Measurements from ENCODE around the gene CASP9.
"Not testable (repeated sequence)": the region's sequence is repeated elsewhere in the genome, so short reads cannot be mapped to it uniquely, and the experiment has no call there.

CASP9 gene

GRCh38 chr1:15469821-15470448 lies 54.1 kb downstream of the CASP9 start:
- not testable (repeated sequence) for H3K4me3 ChIP-seq (ENCODE audit: low read length); H3K27ac ChIP-seq (ENCODE audit: low read depth, low read length); H3K4me1 ChIP-seq (ENCODE audit: control insufficient read depth, insufficient read depth, low read length); H3K36me3 ChIP-seq (ENCODE audit: control insufficient read depth, insufficient read depth, low read length); H3K27me3 ChIP-seq (ENCODE audit: control insufficient read depth, insufficient read depth, low read length); H3K9ac ChIP-seq (ENCODE audit: low read length)

GRCh38 chr1:15469361-15469760 lies 54.7 kb downstream of the CASP9 start:
- H3K27ac ChIP-seq (ENCODE audit: low read depth, low read length), result no peak overlapping the region
- H3K27me3 ChIP-seq (ENCODE audit: control insufficient read depth, insufficient read depth, low read length), result no peaks in the 10 kb centered on the region
- no peaks in the 10 kb centered on the region for H3K36me3 ChIP-seq (ENCODE audit: control insufficient read depth, insufficient read depth, low read length)
- no peak overlapping the region for H3K9ac ChIP-seq (ENCODE audit: low read length)
- no peak overlapping the region for H3K4me3 ChIP-seq (ENCODE audit: low read length)
- no peaks in the 10 kb centered on the region for H3K4me1 ChIP-seq (ENCODE audit: control insufficient read depth, insufficient read depth, low read length)

- H3K4me3 ChIP-seq (ENCODE audit: low read length), result no peak overlapping the region
- H3K4me1 ChIP-seq (ENCODE audit: control insufficient read depth, insufficient read depth, low read length), result no peaks in the 10 kb centered on the region
- no peak overlapping the region for H3K27ac ChIP-seq (ENCODE audit: low read depth, low read length)
- no peak overlapping the region for H3K9ac ChIP-seq (ENCODE audit: low read length)
- H3K27me3 ChIP-seq (ENCODE audit: control insufficient read depth, insufficient read depth, low read length), result no peaks in the 10 kb centered on the region
- H3K36me3 ChIP-seq (ENCODE audit: control insufficient read depth, insufficient read depth, low read length), result no peaks in the 10 kb centered on the region
Observed at GRCh38 chr1:15468145-15468544, 55.9 kb downstream of the CASP9 start.

GRCh38 chr1:15466955-15467625 lies 56.9 kb downstream of the CASP9 start:
- not testable (repeated sequence) for H3K27me3 ChIP-seq (ENCODE audit: control insufficient read depth, insufficient read depth, low read length); H3K4me1 ChIP-seq (ENCODE audit: control insufficient read depth, insufficient read depth, low read length); H3K27ac ChIP-seq (ENCODE audit: low read depth, low read length); H3K9ac ChIP-seq (ENCODE audit: low read length); H3K4me3 ChIP-seq (ENCODE audit: low read length); H3K36me3 ChIP-seq (ENCODE audit: control insufficient read depth, insufficient read depth, low read length)

- no peak overlapping the region for H3K4me3 ChIP-seq (ENCODE audit: low read length)
- H3K4me1 ChIP-seq (ENCODE audit: control insufficient read depth, insufficient read depth, low read length), result no peaks in the 10 kb centered on the region
- no peak overlapping the region for H3K9ac ChIP-seq (ENCODE audit: low read length)
- no peak overlapping the region for H3K27ac ChIP-seq (ENCODE audit: low read depth, low read length)
- no peaks in the 10 kb centered on the region for H3K27me3 ChIP-seq (ENCODE audit: control insufficient read depth, insufficient read depth, low read length)
- no peaks in the 10 kb centered on the region for H3K36me3 ChIP-seq (ENCODE audit: control insufficient read depth, insufficient read depth, low read length)
Observed at GRCh38 chr1:15465674-15466073, 58.3 kb downstream of the CASP9 start.

- not testable (repeated sequence) for H3K27me3 ChIP-seq (ENCODE audit: control insufficient read depth, insufficient read depth, low read length); H3K4me3 ChIP-seq (ENCODE audit: low read length); H3K9ac ChIP-seq (ENCODE audit: low read length); H3K36me3 ChIP-seq (ENCODE audit: control insufficient read depth, insufficient read depth, low read length); H3K4me1 ChIP-seq (ENCODE audit: control insufficient read depth, insufficient read depth, low read length); H3K27ac ChIP-seq (ENCODE audit: low read depth, low read length)
Observed at GRCh38 chr1:15463926-15464322, 60.1 kb downstream of the CASP9 start.

- not testable (repeated sequence) for H3K4me3 ChIP-seq (ENCODE audit: low read length); H3K27me3 ChIP-seq (ENCODE audit: control insufficient read depth, insufficient read depth, low read length); H3K36me3 ChIP-seq (ENCODE audit: control insufficient read depth, insufficient read depth, low read length); H3K4me1 ChIP-seq (ENCODE audit: control insufficient read depth, insufficient read depth, low read length); H3K9ac ChIP-seq (ENCODE audit: low read length); H3K27ac ChIP-seq (ENCODE audit: low read depth, low read length)
Observed at GRCh38 chr1:15463064-15463800, 60.8 kb downstream of the CASP9 start.

- no peak overlapping the region for H3K27ac ChIP-seq (ENCODE audit: low read depth, low read length)
- no peaks in the 10 kb centered on the region for H3K4me1 ChIP-seq (ENCODE audit: control insufficient read depth, insufficient read depth, low read length)
- H3K9ac ChIP-seq (ENCODE audit: low read length), result no peak overlapping the region
- H3K36me3 ChIP-seq (ENCODE audit: control insufficient read depth, insufficient read depth, low read length), result no peaks in the 10 kb centered on the region
- no peaks in the 10 kb centered on the region for H3K27me3 ChIP-seq (ENCODE audit: control insufficient read depth, insufficient read depth, low read length)
- H3K4me3 ChIP-seq (ENCODE audit: low read length), result no peak overlapping the region
Observed at GRCh38 chr1:15460708-15461095, 63.3 kb downstream of the CASP9 start.

GRCh38 chr1:15459771-15460707 lies 64.0 kb downstream of the CASP9 start:
- no peaks in the 10 kb centered on the region for H3K36me3 ChIP-seq (ENCODE audit: control insufficient read depth, insufficient read depth, low read length)
- H3K4me1 ChIP-seq (ENCODE audit: control insufficient read depth, insufficient read depth, low read length), result no peaks in the 10 kb centered on the region
- H3K9ac ChIP-seq (ENCODE audit: low read length), result no peak overlapping the region
- no peak overlapping the region for H3K27ac ChIP-seq (ENCODE audit: low read depth, low read length)
- H3K27me3 ChIP-seq (ENCODE audit: control insufficient read depth, insufficient read depth, low read length), result no peaks in the 10 kb centered on the region
- no peak overlapping the region for H3K4me3 ChIP-seq (ENCODE audit: low read length)

- H3K9ac ChIP-seq (ENCODE audit: low read length); H3K27ac ChIP-seq (ENCODE audit: low read depth, low read length); H3K27me3 ChIP-seq (ENCODE audit: control insufficient read depth, insufficient read depth, low read length); H3K36me3 ChIP-seq (ENCODE audit: control insufficient read depth, insufficient read depth, low read length); H3K4me1 ChIP-seq (ENCODE audit: control insufficient read depth, insufficient read depth, low read length); H3K4me3 ChIP-seq (ENCODE audit: low read length): not testable (repeated sequence)
Observed at GRCh38 chr1:15458388-15458787, 65.6 kb downstream of the CASP9 start.

GRCh38 chr1:15457585-15457984 lies 66.4 kb downstream of the CASP9 start:
- Histone ChIP-seq H3K9ac (ENCODE audit: low read length) (no peak overlapping the region), H3K4me3 (ENCODE audit: low read length) (no peak overlapping the region), H3K36me3 (ENCODE audit: control insufficient read depth, insufficient read depth, low read length) (no peaks in the 10 kb centered on the region), H3K27ac (ENCODE audit: low read depth, low read length) (no peak overlapping the region), H3K27me3 (ENCODE audit: control insufficient read depth, insufficient read depth, low read length) (no peaks in the 10 kb centered on the region), H3K4me1 (ENCODE audit: control insufficient read depth, insufficient read depth, low read length) (no peaks in the 10 kb centered on the region)

- H3K27me3 ChIP-seq (ENCODE audit: control insufficient read depth, insufficient read depth, low read length), result no peaks in the 10 kb centered on the region
- no peak within 1 kb of the TSS for H3K9ac ChIP-seq (ENCODE audit: low read length)
- no peaks in the 10 kb centered on the region for H3K36me3 ChIP-seq (ENCODE audit: control insufficient read depth, insufficient read depth, low read length)
- no peaks in the 10 kb centered on the region for H3K4me1 ChIP-seq (ENCODE audit: control insufficient read depth, insufficient read depth, low read length)
- no peak within 1 kb of the TSS for H3K27ac ChIP-seq (ENCODE audit: low read depth, low read length)
- H3K4me3 ChIP-seq (ENCODE audit: low read length), result no peak within 1 kb of the TSS
Observed at GRCh38 chr1:15456313-15456954, 67.6 kb downstream of the CASP9 start, which contains the start of gene CELA2A. CELA2A (plus strand) TSS chr1:15456732; CDS start chr1:15456754, 22 bp downstream.
